ENCODE measurements around the gene NPLOC4. TPM values are rescaled to one million over a fixed set of nuclear protein-coding genes. Genes with fewer than 3 reads are reported as not detected.

Gene NPLOC4
- total and polyA plus RNA-seq, 9 of the 15 experiments (the other 6 are each of a cell fraction or from before 2014, with no cell fraction given), result 1.5 to 116 (median 64.5) TPM

- TF ChIP-seq, protein P1, sequence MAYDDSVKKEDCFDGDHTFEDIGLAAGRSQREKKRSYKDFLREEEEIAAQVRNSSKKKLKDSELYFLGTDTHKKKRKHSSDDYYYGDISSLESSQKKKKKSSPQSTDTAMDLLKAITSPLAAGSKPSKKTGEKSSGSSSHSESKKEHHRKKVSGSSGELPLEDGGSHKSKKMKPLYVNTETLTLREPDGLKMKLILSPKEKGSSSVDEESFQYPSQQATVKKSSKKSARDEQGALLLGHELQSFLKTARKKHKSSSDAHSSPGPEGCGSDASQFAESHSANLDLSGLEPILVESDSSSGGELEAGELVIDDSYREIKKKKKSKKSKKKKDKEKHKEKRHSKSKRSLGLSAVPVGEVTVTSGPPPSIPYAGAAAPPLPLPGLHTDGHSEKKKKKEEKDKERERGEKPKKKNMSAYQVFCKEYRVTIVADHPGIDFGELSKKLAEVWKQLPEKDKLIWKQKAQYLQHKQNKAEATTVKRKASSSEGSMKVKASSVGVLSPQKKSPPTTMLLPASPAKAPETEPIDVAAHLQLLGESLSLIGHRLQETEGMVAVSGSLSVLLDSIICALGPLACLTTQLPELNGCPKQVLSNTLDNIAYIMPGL (CRISPR knock-in tag; IDR thresholded peaks at IDR 0.05), result peak; percentile 67; the same call in 1 of the 2 replicates
- TF ChIP-seq MGA (IDR thresholded peaks at IDR 0.05), result peak; percentile 98
- 0 out of 2 replicates have a peak, but pooled peaks have one; percentile 55 for TF ChIP-seq NFRKB (IDR thresholded peaks at IDR 0.05; ENCODE audit: low read depth)
- TF ChIP-seq EP400 (IDR thresholded peaks at IDR 0.05), result peak; percentile 14
- no peak for TF ChIP-seq ELK1 (CRISPR knock-in tag; IDR thresholded peaks at IDR 0.05)
- TF ChIP-seq KLF1 (tag; IDR thresholded peaks at IDR 0.05), result no peak
- peak; percentile 64; the same call in 1 of the 2 replicates for TF ChIP-seq FOXP4 (CRISPR knock-in tag; IDR thresholded peaks at IDR 0.05; ENCODE audit: borderline replicate concordance)
- TF ChIP-seq, protein P2, sequence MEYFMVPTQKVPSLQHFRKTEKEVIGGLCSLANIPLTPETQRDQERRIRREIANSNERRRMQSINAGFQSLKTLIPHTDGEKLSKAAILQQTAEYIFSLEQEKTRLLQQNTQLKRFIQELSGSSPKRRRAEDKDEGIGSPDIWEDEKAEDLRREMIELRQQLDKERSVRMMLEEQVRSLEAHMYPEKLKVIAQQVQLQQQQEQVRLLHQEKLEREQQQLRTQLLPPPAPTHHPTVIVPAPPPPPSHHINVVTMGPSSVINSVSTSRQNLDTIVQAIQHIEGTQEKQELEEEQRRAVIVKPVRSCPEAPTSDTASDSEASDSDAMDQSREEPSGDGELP (CRISPR knock-in tag; IDR thresholded peaks at IDR 0.05; ENCODE audit: borderline replicate concordance), result peak; percentile 41; the same call in 1 of the 2 replicates
- 0 out of 2 replicates have a peak, but pooled peaks have one; percentile 8 for TF ChIP-seq RAD51 (IDR thresholded peaks at IDR 0.05; ENCODE audit: borderline replicate concordance, low read depth)
These were observed 47.6 kb upstream of the NPLOC4 start (continued) for GRCh38 chr17:81684442-81684911.

Data from K562 (cell line).